HepG2 (cell line): Measurements from ENCODE around the gene PLAA. TPM values are rescaled to one million over a fixed set of nuclear protein-coding genes. Genes with fewer than 3 reads are reported as not detected.

Source experiments
- ARNTL ChIP-seq: sonication (generic); formaldehyde crosslinking; IDR thresholded peaks from 2 replicates; pipeline ENCODE4 v1.4.0; 2020; ENCODE audit warnings: mild to moderate bottlenecking, missing genetic modification reagents
- DRAP1 ChIP-seq: IDR thresholded peaks from 2 replicates; pipeline ENCODE4 v1.6.1; 2016; ENCODE audit warnings: missing genetic modification reagents, missing compliant biosample characterization
- FOXK2 ChIP-seq: fragments of 450-650 bp; IDR thresholded peaks from 2 replicates; pipeline ENCODE4 v1.6.1; 2016
- HBP1 ChIP-seq: IDR thresholded peaks from 2 replicates; pipeline ENCODE4 v1.6.1; 2016; ENCODE audit warnings: low read depth, control low read depth
- HOXA7 ChIP-seq: sonication (generic); formaldehyde crosslinking; IDR thresholded peaks from 2 replicates; pipeline ENCODE4 v1.8.1; 2022; ENCODE audit warnings: mild to moderate bottlenecking, missing genetic modification reagents, moderate library complexity
- JARID2 ChIP-seq: sonication (generic); formaldehyde crosslinking; IDR thresholded peaks from 2 replicates; pipeline ENCODE4 v1.8.1; 2023; ENCODE audit warnings: missing genetic modification reagents, inconsistent platforms; ENCODE audit not compliant: insufficient replicate concordance
- MEIS2 ChIP-seq: sonication (generic); formaldehyde crosslinking; IDR thresholded peaks from 2 replicates; pipeline ENCODE4 v1.9.0; 2021; ENCODE audit warnings: mild to moderate bottlenecking, missing genetic modification reagents
- SOX5 ChIP-seq: IDR thresholded peaks from 2 replicates; pipeline ENCODE4 v1.6.1; 2016; ENCODE audit warnings: borderline replicate concordance
- TBP ChIP-seq: sonication (generic); formaldehyde crosslinking; IDR thresholded peaks from 2 replicates; pipeline ENCODE4 v1.5.0; 2020; ENCODE audit warnings: missing genetic modification reagents
- TFAP4 ChIP-seq: sonication (generic); IDR thresholded peaks from 2 replicates; pipeline ENCODE4 v1.6.1; 2016; ENCODE audit warnings: low read depth, borderline replicate concordance
- TRIM24 ChIP-seq: sonication (generic); formaldehyde crosslinking; IDR thresholded peaks from 2 replicates; pipeline ENCODE4 v1.8.0; 2022; ENCODE audit warnings: mild to moderate bottlenecking, missing genetic modification reagents
- ZNF280B ChIP-seq: sonication (generic); formaldehyde crosslinking; IDR thresholded peaks from 2 replicates; pipeline ENCODE4 v1.5.0; 2020; ENCODE audit warnings: missing genetic modification reagents, mild to moderate bottlenecking, borderline replicate concordance
- ZNF407 ChIP-seq: sonication (generic); formaldehyde crosslinking; IDR thresholded peaks from one replicate; pipeline ENCODE4 v1.5.1; 2020; ENCODE audit warnings: mild to moderate bottlenecking, missing genetic modification reagents; ENCODE audit errors: not compliant biosample characterization
- ZNF546 ChIP-seq: sonication (generic); formaldehyde crosslinking; conservative IDR thresholded peaks from 2 replicates; pipeline ENCODE4 v1.8.1; 2023; ENCODE audit warnings: mild to moderate bottlenecking, missing genetic modification reagents
- ZNF619 ChIP-seq: sonication (generic); formaldehyde crosslinking; IDR thresholded peaks from 2 replicates; pipeline ENCODE4 v1.4.0; 2020; ENCODE audit warnings: mild to moderate bottlenecking, missing genetic modification reagents
- ZNF761 ChIP-seq: sonication (generic); formaldehyde crosslinking; conservative IDR thresholded peaks from 2 replicates; pipeline ENCODE4 v1.4.0; 2020; ENCODE audit warnings: mild to moderate bottlenecking, missing genetic modification reagents
- polyA plus RNA-seq, 8 experiments: library from polyadenylated mRNA; depleted of rRNA in 3 of 8; stranded (reverse) in 7 of 8; unstranded in 1 of 8; fragments of >200 nt; fragmentation: Illumina TruSeq in 4 of 8; extraction: Trizol in 4 of 8; gene quantifications; 2 replicates each; pipeline versions ENCODE4 v1.2.1 to v1.2.3, GENCODE V29; 2011 to 2016; ENCODE audit warnings: low read depth in 4 of 8, missing spikeins in 1 of 8, mixed read lengths in 1 of 8; ENCODE audit not compliant: insufficient read depth in 1 of 8
- total RNA-seq, 5 experiments: library from RNA; depleted of rRNA; stranded (reverse); fragments of >200 nt; fragmentation: Illumina TruSeq; extraction: Trizol; gene quantifications; 2 replicates each; pipeline ENCODE4 v1.2.3, GENCODE V29; 2016; ENCODE audit warnings: low read depth in 1 of 5

Gene PLAA
- total and polyA plus RNA-seq, 2 of the 13 experiments (the other 11 are each of a cell fraction or from before 2014, with no cell fraction given): 5.8 to 22.9 TPM

GRCh38 chr9:26955921-26956859, 9.1 kb upstream of the PLAA start, which contains the start of gene IFT74 (continued):
- peak; percentile 40 for TF ChIP-seq ZNF407
- no peak for TF ChIP-seq HOXA7
- no peak for TF ChIP-seq JARID2 (CRISPR knock-in tag)
- peak; percentile 72; the same call in 1 of the 2 replicates for TF ChIP-seq ARNTL (CRISPR knock-in tag)
- TF ChIP-seq TBP (CRISPR knock-in tag): no peak
- no peak for TF ChIP-seq TRIM24 (CRISPR knock-in tag)
- peak; percentile 62 for TF ChIP-seq MEIS2
- TF ChIP-seq ZNF619 (CRISPR knock-in tag): no peak
- peak; percentile 61 for TF ChIP-seq HBP1
- TF ChIP-seq SOX5: no peak
- TF ChIP-seq FOXK2: no peak
- TF ChIP-seq ZNF761: no peak
- peak; percentile 76; the same call in 1 of the 2 replicates for TF ChIP-seq DRAP1 (CRISPR knock-in tag)
- TF ChIP-seq TFAP4: no peak
- peak; percentile 36; the same call in 1 of the 2 replicates for TF ChIP-seq ZNF280B
- TF ChIP-seq ZNF546 (CRISPR knock-in tag): no peak
